DOHH2 (cell line): ENCODE measurements around the gene CENPT.

Experiments
- CTCF ChIP-seq: fragments of 200-600 bp; sonication (generic); IDR thresholded peaks from one replicate; pipeline ENCODE4 v1.5.1; 2014; ENCODE audit warnings: antibody characterized with exemption, mild to moderate bottlenecking, low read depth, low read length; ENCODE audit not compliant: poor library complexity, severe bottlenecking
- EZH2phosphoT487 ChIP-seq: fragments of 200-600 bp; sonication (generic); IDR thresholded peaks from 2 replicates; pipeline ENCODE4 v1.6.1; 2017; ENCODE audit warnings: borderline replicate concordance, mild to moderate bottlenecking, antibody characterized with exemption, low read length, moderate library complexity, mixed read lengths

- no peak for TF ChIP-seq CTCF
- no peak for TF ChIP-seq EZH2phosphoT487
These were observed 22.2 kb upstream of the CENPT start for GRCh38 chr16:67869653-67870052.
